ENCODE results near the gene CAMTA1.

CAMTA1 gene

DNA sequence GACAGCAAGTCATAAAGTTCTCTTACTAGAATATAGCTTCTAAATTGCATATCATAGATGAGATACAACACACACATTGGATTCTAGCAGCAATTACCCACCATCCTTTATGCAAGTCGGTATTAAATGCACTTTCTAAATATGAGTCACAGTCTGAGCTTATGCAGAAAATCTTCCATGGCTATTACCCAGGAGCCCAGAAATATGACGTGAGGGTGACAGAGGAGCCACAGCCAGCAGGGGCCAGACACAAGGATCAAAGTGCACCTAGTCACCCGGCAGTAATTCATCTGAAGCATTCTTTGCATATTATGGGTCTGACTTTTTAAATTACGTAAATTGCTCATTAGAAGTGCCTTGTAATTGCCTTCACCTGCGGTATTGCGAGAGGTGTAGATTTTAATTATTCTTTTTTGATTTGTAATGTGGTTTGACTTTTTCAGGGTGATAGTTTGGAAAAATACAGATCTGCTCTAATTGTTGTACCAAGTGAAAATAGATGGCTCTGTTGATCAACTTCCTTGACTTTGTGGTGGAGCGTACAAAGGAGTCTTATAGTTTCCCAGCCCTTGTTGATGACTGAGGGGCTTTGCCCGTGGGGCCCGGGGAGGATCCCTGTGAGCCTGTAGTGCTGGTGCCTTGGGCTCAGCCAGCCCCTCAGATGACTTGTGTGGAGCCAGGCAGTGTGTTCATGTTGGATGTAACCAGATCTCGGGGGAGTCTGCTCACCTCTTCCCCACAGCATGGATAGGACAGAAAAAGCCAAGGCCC, 515.8 kb downstream of the CAMTA1 start:
- TF ChIP-seq, protein P1, sequence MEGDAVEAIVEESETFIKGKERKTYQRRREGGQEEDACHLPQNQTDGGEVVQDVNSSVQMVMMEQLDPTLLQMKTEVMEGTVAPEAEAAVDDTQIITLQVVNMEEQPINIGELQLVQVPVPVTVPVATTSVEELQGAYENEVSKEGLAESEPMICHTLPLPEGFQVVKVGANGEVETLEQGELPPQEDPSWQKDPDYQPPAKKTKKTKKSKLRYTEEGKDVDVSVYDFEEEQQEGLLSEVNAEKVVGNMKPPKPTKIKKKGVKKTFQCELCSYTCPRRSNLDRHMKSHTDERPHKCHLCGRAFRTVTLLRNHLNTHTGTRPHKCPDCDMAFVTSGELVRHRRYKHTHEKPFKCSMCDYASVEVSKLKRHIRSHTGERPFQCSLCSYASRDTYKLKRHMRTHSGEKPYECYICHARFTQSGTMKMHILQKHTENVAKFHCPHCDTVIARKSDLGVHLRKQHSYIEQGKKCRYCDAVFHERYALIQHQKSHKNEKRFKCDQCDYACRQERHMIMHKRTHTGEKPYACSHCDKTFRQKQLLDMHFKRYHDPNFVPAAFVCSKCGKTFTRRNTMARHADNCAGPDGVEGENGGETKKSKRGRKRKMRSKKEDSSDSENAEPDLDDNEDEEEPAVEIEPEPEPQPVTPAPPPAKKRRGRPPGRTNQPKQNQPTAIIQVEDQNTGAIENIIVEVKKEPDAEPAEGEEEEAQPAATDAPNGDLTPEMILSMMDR (IDR thresholded peaks at IDR 0.05; ENCODE audit: poor library complexity, severe bottlenecking) = no peak
- DNase-seq (ENCODE audit: low spot score) = no peak
- H3K27me3 ChIP-seq (ENCODE audit: insufficient read depth, poor library complexity, severe bottlenecking) = no peaks in the 10 kb centered on the region
- no peak overlapping the region for H3K4me3 ChIP-seq (ENCODE audit: severe bottlenecking)
- H3K9me3 ChIP-seq (ENCODE audit: severe bottlenecking) = no peaks in the 10 kb centered on the region
- peak; percentile 62 for ATAC-seq (ENCODE audit: low read depth)
- H3K27ac ChIP-seq (ENCODE audit: poor library complexity, severe bottlenecking) = peak overlapping the region; percentile 93
- no peaks in the 10 kb centered on the region for H3K36me3 ChIP-seq (ENCODE audit: low read depth)
- peaks cover 27% of the 10 kb centered on the region for H3K4me1 ChIP-seq (ENCODE audit: insufficient read depth, poor library complexity, severe bottlenecking)

DNA sequence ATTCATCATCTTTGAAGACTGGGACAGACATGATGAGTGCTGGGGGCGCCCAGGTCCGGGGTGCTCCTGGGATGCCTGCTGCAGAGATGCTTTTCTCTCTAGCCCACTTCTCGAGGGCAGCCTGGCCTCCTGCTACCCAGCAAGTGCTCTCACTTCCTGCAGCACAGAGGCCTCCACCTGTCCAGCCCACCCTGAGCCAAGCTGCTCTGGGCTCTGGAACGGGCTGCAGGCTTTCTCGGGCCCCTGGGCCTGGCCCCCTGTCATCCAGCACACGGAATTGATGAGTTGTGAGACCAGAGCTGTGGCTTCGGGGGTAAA, 516.4 kb downstream of the CAMTA1 start:
- Histone ChIP-seq H3K27me3 (ENCODE audit: insufficient read depth, poor library complexity, severe bottlenecking) (no peaks in the 10 kb centered on the region), H3K4me1 (ENCODE audit: insufficient read depth, poor library complexity, severe bottlenecking) (peaks cover 27% of the 10 kb centered on the region), H3K4me3 (ENCODE audit: severe bottlenecking) (no peak overlapping the region), H3K36me3 (ENCODE audit: low read depth) (no peaks in the 10 kb centered on the region), H3K27ac (ENCODE audit: poor library complexity, severe bottlenecking) (peak overlapping the region; percentile 93), H3K9me3 (ENCODE audit: severe bottlenecking) (no peaks in the 10 kb centered on the region)
- TF ChIP-seq, protein P1 (IDR thresholded peaks at IDR 0.05; ENCODE audit: poor library complexity, severe bottlenecking) = no peak
- ATAC-seq (ENCODE audit: low read depth) (no peak), DNase-seq (ENCODE audit: low spot score) (no peak)

DNA sequence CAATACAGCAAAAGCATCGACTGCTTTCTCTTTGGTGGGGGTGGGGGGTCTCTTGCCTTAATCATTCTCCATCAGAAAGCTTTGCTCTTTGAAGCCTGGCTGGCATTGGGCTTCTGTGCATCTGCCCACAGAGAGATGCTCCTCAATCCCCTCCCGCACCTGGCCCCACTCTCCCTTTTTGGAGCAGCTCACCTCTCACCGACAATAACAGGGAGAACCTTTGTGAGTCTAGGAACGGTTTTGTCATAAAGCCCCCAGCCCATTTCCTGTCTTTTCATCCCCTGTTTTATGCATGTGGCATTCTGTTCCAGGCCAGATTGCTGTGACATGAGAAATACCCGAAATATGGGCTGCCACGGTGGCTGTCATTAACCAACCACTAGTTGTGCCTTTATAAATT, 516.9 kb downstream of the CAMTA1 start:
- peaks cover 27% of the 10 kb centered on the region for H3K4me1 ChIP-seq (ENCODE audit: insufficient read depth, poor library complexity, severe bottlenecking)

DNA sequence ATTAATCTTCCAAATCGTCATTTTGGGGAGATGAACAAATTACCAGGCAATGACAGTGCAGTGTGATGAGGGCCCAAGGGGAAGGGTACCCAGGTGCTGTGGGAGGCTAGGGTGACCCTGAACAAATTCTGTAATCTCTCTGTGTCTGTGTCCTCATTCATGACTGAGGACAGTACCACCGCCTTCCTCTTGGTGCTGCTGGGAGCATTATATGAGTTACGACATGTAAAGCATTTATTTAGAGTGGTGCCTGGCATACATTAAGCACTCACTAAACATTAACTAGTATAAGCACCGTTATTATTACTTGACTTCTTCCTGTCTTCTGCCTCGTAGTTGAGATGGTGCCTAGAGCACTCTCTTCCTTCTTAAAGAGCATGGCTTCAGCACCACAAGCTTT, 517.6 kb downstream of the CAMTA1 start:
- no peak overlapping the region for H3K27ac ChIP-seq (ENCODE audit: poor library complexity, severe bottlenecking)
- DNase-seq (ENCODE audit: low spot score) = no peak
- H3K4me1 ChIP-seq (ENCODE audit: insufficient read depth, poor library complexity, severe bottlenecking) = peaks cover 27% of the 10 kb centered on the region
- H3K36me3 ChIP-seq (ENCODE audit: low read depth) = no peaks in the 10 kb centered on the region
- no peak overlapping the region for H3K4me3 ChIP-seq (ENCODE audit: severe bottlenecking)
- ATAC-seq (ENCODE audit: low read depth) = no peak
- TF ChIP-seq, protein P1 (IDR thresholded peaks at IDR 0.05; ENCODE audit: poor library complexity, severe bottlenecking) = no peak
- no peaks in the 10 kb centered on the region for H3K27me3 ChIP-seq (ENCODE audit: insufficient read depth, poor library complexity, severe bottlenecking)
- H3K9me3 ChIP-seq (ENCODE audit: severe bottlenecking) = no peaks in the 10 kb centered on the region

More for the DNA sequence above, 516.9 kb downstream of the CAMTA1 start:
- peak; percentile 7 for DNase-seq (ENCODE audit: low spot score)
- Histone ChIP-seq H3K9me3 (ENCODE audit: severe bottlenecking) (no peaks in the 10 kb centered on the region), H3K36me3 (ENCODE audit: low read depth) (no peaks in the 10 kb centered on the region), H3K27ac (ENCODE audit: poor library complexity, severe bottlenecking) (no peak overlapping the region), H3K4me3 (ENCODE audit: severe bottlenecking) (no peak overlapping the region), H3K27me3 (ENCODE audit: insufficient read depth, poor library complexity, severe bottlenecking) (no peaks in the 10 kb centered on the region)
- TF ChIP-seq, protein P1 (IDR thresholded peaks at IDR 0.05; ENCODE audit: poor library complexity, severe bottlenecking) = no peak
- ATAC-seq (ENCODE audit: low read depth) = no peak

All from RWPE2 (cell line).